Measurements from ENCODE around the gene TEX35. TPM values are rescaled to one million over a fixed set of nuclear protein-coding genes. Genes with fewer than 3 reads are reported as not detected.

The TEX35 gene
- total RNA-seq, 1 experiment from 2014 or later = not detected

- H4K20me1 ChIP-seq (ENCODE audit: insufficient read depth) = no peaks in the 10 kb centered on the region
- no peak overlapping the region for H3K9ac ChIP-seq (ENCODE audit: low read length)
- H3K36me3 ChIP-seq (ENCODE audit: control insufficient read depth in 1 of 2, insufficient read depth in 2 of 2, low read length in 2 of 2) = no peaks in the 10 kb centered on the region
- no peaks in the 10 kb centered on the region for H3K4me1 ChIP-seq (ENCODE audit: control insufficient read depth in 1 of 2, insufficient read depth in 2 of 2, low read length in 2 of 2)
- no peak overlapping the region for H3K4me2 ChIP-seq (ENCODE audit: low read length)
- no peaks in the 10 kb centered on the region for H3K27me3 ChIP-seq (ENCODE audit: insufficient read depth, low read length)
- no TSS peak for BruUV-seq (replicated peaks)
- H2AFZ ChIP-seq (ENCODE audit: low read depth, low read length, poor library complexity, severe bottlenecking) = no peak overlapping the region
- ATAC-seq (no peak), DNase-seq (ENCODE audit: low read depth, low spot score) (no peak)
- no peak overlapping the region for H3K27ac ChIP-seq (ENCODE audit: low read depth, low read length)
- no peaks in the 10 kb centered on the region for H3K79me2 ChIP-seq (ENCODE audit: insufficient read depth, low read length)
- TF ChIP-seq TCF7L2 (IDR thresholded peaks at IDR 0.05; ENCODE audit: borderline replicate concordance, extremely low read depth, insufficient read depth, insufficient read length) = no peak
- no peak for TF ChIP-seq YY1 (IDR thresholded peaks at IDR 0.05; ENCODE audit: extremely low read depth, insufficient replicate concordance, low read depth, low read length)
- no peak for TF ChIP-seq SIN3A (IDR thresholded peaks at IDR 0.05; ENCODE audit: low read depth)
- no peak for TF ChIP-seq SRF (IDR thresholded peaks at IDR 0.05; ENCODE audit: low read depth)
- TF ChIP-seq RAD21 (IDR thresholded peaks at IDR 0.05; ENCODE audit: low read depth) = no peak
- TF ChIP-seq JUND (IDR thresholded peaks at IDR 0.05) = no peak
- TF ChIP-seq CEBPB (IDR thresholded peaks at IDR 0.05; ENCODE audit: low read depth) = no peak
- no peak for TF ChIP-seq ZNF274 (IDR thresholded peaks at IDR 0.05; ENCODE audit: low read depth, low read length)
- no peaks in the 10 kb centered on the region for H3K9me2 ChIP-seq (ENCODE audit: insufficient read depth)
- RAD21 ChIA-PET (ENCODE audit: low non-redundant PET in 1 of 2, low total read pairs in 2 of 2, uncharacterized antibody in 2 of 2, unreplicated experiment in 2 of 2) = no interaction called here
- intact Hi-C loops (cut with micrococcal nuclease) = no loop called here
- H3K4me3 ChIP-seq (replicated peaks in 1 of 2; ENCODE audit: low read depth in 1 of 2, low read length in 2 of 2) = no peak overlapping the region
- CTCF ChIA-PET = no interaction called here
- POLR2A ChIA-PET = no interaction called here
- H3K9me3 ChIP-seq (ENCODE audit: control insufficient read depth in 1 of 2, insufficient read depth in 1 of 2, low read depth in 1 of 2, low read length in 2 of 2) = no peaks in the 10 kb centered on the region
Measured at GRCh38 chr1:178484698-178485225, 28.1 kb upstream of the TEX35 start.

- no peak overlapping the region for H3K4me2 ChIP-seq (ENCODE audit: low read length)
- no peaks in the 10 kb centered on the region for H3K9me2 ChIP-seq (ENCODE audit: insufficient read depth)
- no peak for ATAC-seq
- DNase-seq (ENCODE audit: low read depth, low spot score) = no peak
- H3K4me3 ChIP-seq (replicated peaks in 1 of 2; ENCODE audit: low read depth in 1 of 2, low read length in 2 of 2) = no peak overlapping the region
- no TSS peak for BruUV-seq (replicated peaks)
- intact Hi-C loops (cut with micrococcal nuclease) = no loop called here
- TF ChIP-seq YY1 (IDR thresholded peaks at IDR 0.05; ENCODE audit: extremely low read depth, insufficient replicate concordance, low read depth, low read length) = no peak
- TF ChIP-seq POLR2A (IDR thresholded peaks at IDR 0.05; ENCODE audit: borderline replicate concordance, extremely low read depth, insufficient read depth, insufficient read length) = no peak
- no peak for TF ChIP-seq EGR1 (IDR thresholded peaks at IDR 0.05; ENCODE audit: low read depth)
- TF ChIP-seq ATF3 (IDR thresholded peaks at IDR 0.05) = no peak
- TF ChIP-seq RAD21 (IDR thresholded peaks at IDR 0.05; ENCODE audit: low read depth) = no peak
- no peak overlapping the region for H3K27ac ChIP-seq (ENCODE audit: low read depth, low read length)
- CTCF ChIA-PET = no interaction called here
- RAD21 ChIA-PET (ENCODE audit: low non-redundant PET in 1 of 2, low total read pairs in 2 of 2, uncharacterized antibody in 2 of 2, unreplicated experiment in 2 of 2) = no interaction called here
- H3K9ac ChIP-seq (ENCODE audit: low read length) = no peak overlapping the region
- H3K4me1 ChIP-seq (ENCODE audit: control insufficient read depth in 1 of 2, insufficient read depth in 2 of 2, low read length in 2 of 2) = no peaks in the 10 kb centered on the region
- POLR2A ChIA-PET = no interaction called here
- no peak overlapping the region for H2AFZ ChIP-seq (ENCODE audit: low read depth, low read length, poor library complexity, severe bottlenecking)
- no peaks in the 10 kb centered on the region for H3K27me3 ChIP-seq (ENCODE audit: insufficient read depth, low read length)
- H4K20me1 ChIP-seq (ENCODE audit: insufficient read depth) = no peaks in the 10 kb centered on the region
- no peaks in the 10 kb centered on the region for H3K79me2 ChIP-seq (ENCODE audit: insufficient read depth, low read length)
- no peaks in the 10 kb centered on the region for H3K9me3 ChIP-seq (ENCODE audit: control insufficient read depth in 1 of 2, insufficient read depth in 1 of 2, low read depth in 1 of 2, low read length in 2 of 2)
- no peaks in the 10 kb centered on the region for H3K36me3 ChIP-seq (ENCODE audit: control insufficient read depth in 1 of 2, insufficient read depth in 2 of 2, low read length in 2 of 2)
Measured at GRCh38 chr1:178485541-178485981, 27.3 kb upstream of the TEX35 start.
